NCI-H524 treated with DMSO at 0.1 percent for 48 hours (cell line): ENCODE measurements around the gene PLAC8.
"Not testable (repeated sequence)": the region's sequence is repeated elsewhere in the genome, so short reads cannot be mapped to it uniquely, and the experiment has no call there.

Experiments
- DNase-seq: peaks from one replicate; lab custom pipeline; 2025; lab: John Stamatoyannopoulos, UW

The PLAC8 gene

GRCh38 chr4:83067058-83067639 lies 47.4 kb downstream of the PLAC8 start:
- DNase-seq = no peak

- no peak for DNase-seq
These were observed 49.3 kb downstream of the PLAC8 start for GRCh38 chr4:83065266-83065665.

GRCh38 chr4:83062739-83063138 lies 51.8 kb downstream of the PLAC8 start:
- DNase-seq = no peak

GRCh38 chr4:83054928-83055327 lies 59.6 kb downstream of the PLAC8 start:
- no peak for DNase-seq

- DNase-seq = not testable (repeated sequence)
These were observed 65.7 kb downstream of the PLAC8 start for GRCh38 chr4:83048781-83049180.

GRCh38 chr4:83046693-83047473 lies 67.6 kb downstream of the PLAC8 start:
- DNase-seq = no peak

- no peak for DNase-seq
These were observed 70.6 kb downstream of the PLAC8 start for GRCh38 chr4:83043801-83044407.

GRCh38 chr4:83043157-83043556 lies 71.4 kb downstream of the PLAC8 start:
- DNase-seq = not testable (repeated sequence)

GRCh38 chr4:83040269-83040668 lies 74.3 kb downstream of the PLAC8 start:
- DNase-seq = no peak
